HG03060 (cell line): ENCODE results near the gene TMTC1.
"Not testable (repeated sequence)": the region's sequence is repeated elsewhere in the genome, so short reads cannot be mapped to it uniquely, and the experiment has no call there.

Experiments used
- ATAC-seq: cut with Tn5 transposase; IDR thresholded peaks from one replicate; pipeline ENCODE4 v1.9.1; 2021; ENCODE audit warnings: low read depth, moderate number of reproducible peaks; ENCODE audit not compliant: unreplicated experiment

The TMTC1 gene

GRCh38 chr12:29582146-29582545 is 201.6 kb downstream of the TMTC1 start:
- ATAC-seq = no peak

GRCh38 chr12:29581631-29582030 is 202.1 kb downstream of the TMTC1 start:
- ATAC-seq = no peak

- no peak for ATAC-seq
Observed at GRCh38 chr12:29580971-29581370, 202.8 kb downstream of the TMTC1 start.

GRCh38 chr12:29578731-29579130 is 205.0 kb downstream of the TMTC1 start:
- no peak for ATAC-seq

- ATAC-seq = no peak
Observed at GRCh38 chr12:29578070-29578469, 205.7 kb downstream of the TMTC1 start.

GRCh38 chr12:29574500-29574899 is 209.2 kb downstream of the TMTC1 start:
- no peak for ATAC-seq

- no peak for ATAC-seq
Observed at GRCh38 chr12:29572938-29573337, 210.8 kb downstream of the TMTC1 start.

- no peak for ATAC-seq
Observed at GRCh38 chr12:29572464-29572863, 211.3 kb downstream of the TMTC1 start.

- ATAC-seq = no peak
Observed at GRCh38 chr12:29569132-29569757, 214.5 kb downstream of the TMTC1 start.

GRCh38 chr12:29566441-29566840 is 217.3 kb downstream of the TMTC1 start:
- no peak for ATAC-seq

GRCh38 chr12:29565727-29566126 is 218.0 kb downstream of the TMTC1 start:
- ATAC-seq = no peak

- ATAC-seq = no peak
Observed at GRCh38 chr12:29564925-29565324, 218.8 kb downstream of the TMTC1 start.

- ATAC-seq = no peak
Observed at GRCh38 chr12:29563636-29564035, 220.1 kb downstream of the TMTC1 start.

- no peak for ATAC-seq
Observed at GRCh38 chr12:29563071-29563470, 220.7 kb downstream of the TMTC1 start.

GRCh38 chr12:29562110-29562804 is 221.5 kb downstream of the TMTC1 start:
- ATAC-seq = no peak

GRCh38 chr12:29561664-29562071 is 222.1 kb downstream of the TMTC1 start:
- no peak for ATAC-seq

GRCh38 chr12:29559198-29559597 is 224.5 kb downstream of the TMTC1 start:
- ATAC-seq = no peak

- no peak for ATAC-seq
Observed at GRCh38 chr12:29556363-29556762, 227.4 kb downstream of the TMTC1 start.

- not testable (repeated sequence) for ATAC-seq
Observed at GRCh38 chr12:29555451-29555850, 228.3 kb downstream of the TMTC1 start.

- no peak for ATAC-seq
Observed at GRCh38 chr12:29552994-29553748, 230.6 kb downstream of the TMTC1 start.

GRCh38 chr12:29552324-29552927 is 231.3 kb downstream of the TMTC1 start:
- ATAC-seq = no peak
